ENCODE measurements around the gene PCBP3.

The PCBP3 gene

GRCh38 chr21:45859041-45859761, 215.7 kb downstream of the PCBP3 start:
- in situ Hi-C loops (cut with HindIII; ENCODE audit: low sequenced_read_pairs) = no loop called here
- TF ChIP-seq, protein P1, sequence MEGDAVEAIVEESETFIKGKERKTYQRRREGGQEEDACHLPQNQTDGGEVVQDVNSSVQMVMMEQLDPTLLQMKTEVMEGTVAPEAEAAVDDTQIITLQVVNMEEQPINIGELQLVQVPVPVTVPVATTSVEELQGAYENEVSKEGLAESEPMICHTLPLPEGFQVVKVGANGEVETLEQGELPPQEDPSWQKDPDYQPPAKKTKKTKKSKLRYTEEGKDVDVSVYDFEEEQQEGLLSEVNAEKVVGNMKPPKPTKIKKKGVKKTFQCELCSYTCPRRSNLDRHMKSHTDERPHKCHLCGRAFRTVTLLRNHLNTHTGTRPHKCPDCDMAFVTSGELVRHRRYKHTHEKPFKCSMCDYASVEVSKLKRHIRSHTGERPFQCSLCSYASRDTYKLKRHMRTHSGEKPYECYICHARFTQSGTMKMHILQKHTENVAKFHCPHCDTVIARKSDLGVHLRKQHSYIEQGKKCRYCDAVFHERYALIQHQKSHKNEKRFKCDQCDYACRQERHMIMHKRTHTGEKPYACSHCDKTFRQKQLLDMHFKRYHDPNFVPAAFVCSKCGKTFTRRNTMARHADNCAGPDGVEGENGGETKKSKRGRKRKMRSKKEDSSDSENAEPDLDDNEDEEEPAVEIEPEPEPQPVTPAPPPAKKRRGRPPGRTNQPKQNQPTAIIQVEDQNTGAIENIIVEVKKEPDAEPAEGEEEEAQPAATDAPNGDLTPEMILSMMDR (IDR thresholded peaks at IDR 0.05; ENCODE audit: low read depth, low read length, missing control alignments) = no peak
- no peak for DNase-seq (ENCODE audit: low read depth)
- H3K4me3 ChIP-seq (ENCODE audit: low read depth, low read length) = no peak overlapping the region

- TF ChIP-seq, protein P1 (IDR thresholded peaks at IDR 0.05; ENCODE audit: low read depth, low read length, missing control alignments) = no peak
- no peak overlapping the region for H3K4me3 ChIP-seq (ENCODE audit: low read depth, low read length)
- in situ Hi-C loops (cut with HindIII; ENCODE audit: low sequenced_read_pairs) = no loop called here
- DNase-seq (ENCODE audit: low read depth) = no peak
These were observed 216.3 kb downstream of the PCBP3 start for GRCh38 chr21:45859762-45860357.

DNA sequence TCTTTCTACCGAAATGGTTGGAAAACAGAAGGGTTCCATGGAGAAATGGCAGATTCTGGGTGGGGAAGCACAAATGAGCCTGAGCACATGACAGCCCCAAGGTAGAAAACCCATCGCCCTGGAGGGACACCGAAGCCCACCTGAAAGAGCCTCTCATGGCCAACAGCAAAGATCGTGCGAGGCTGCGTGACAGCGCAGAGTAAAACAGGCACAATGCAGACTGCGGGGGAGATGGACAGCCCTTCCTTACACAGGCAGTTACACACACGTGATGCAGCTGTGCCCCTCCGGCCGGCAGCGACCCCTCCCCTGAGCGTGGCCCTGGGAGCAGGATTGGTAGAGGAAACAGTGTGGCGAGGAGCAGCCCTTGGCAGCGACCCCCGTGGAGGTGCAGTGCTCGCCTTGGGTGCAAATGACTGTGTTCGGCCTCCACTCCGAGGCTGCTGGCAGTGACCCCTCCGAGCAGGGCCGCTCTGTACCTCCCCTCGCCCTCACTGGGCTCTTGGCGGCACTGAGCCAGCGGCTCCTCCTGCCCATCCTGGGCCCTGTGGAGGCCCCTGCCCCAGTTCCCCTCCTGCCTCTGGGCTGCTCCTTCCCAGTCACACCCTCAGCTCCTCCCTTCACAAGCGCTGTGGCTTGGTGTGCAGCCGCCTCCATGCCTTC, 217.1 kb downstream of the PCBP3 start:
- in situ Hi-C loops (cut with HindIII; ENCODE audit: low sequenced_read_pairs) = no loop called here
- DNase-seq (ENCODE audit: low read depth) = no peak
- H3K4me3 ChIP-seq (ENCODE audit: low read depth, low read length) = no peak overlapping the region
- TF ChIP-seq, protein P1 (IDR thresholded peaks at IDR 0.05; ENCODE audit: low read depth, low read length, missing control alignments) = no peak

GRCh38 chr21:45861156-45861870, 217.8 kb downstream of the PCBP3 start:
- in situ Hi-C loops (cut with HindIII; ENCODE audit: low sequenced_read_pairs) = no loop called here
- no peak overlapping the region for H3K4me3 ChIP-seq (ENCODE audit: low read depth, low read length)
- TF ChIP-seq, protein P1 (IDR thresholded peaks at IDR 0.05; ENCODE audit: low read depth, low read length, missing control alignments) = no peak
- no peak for DNase-seq (ENCODE audit: low read depth)

DNA sequence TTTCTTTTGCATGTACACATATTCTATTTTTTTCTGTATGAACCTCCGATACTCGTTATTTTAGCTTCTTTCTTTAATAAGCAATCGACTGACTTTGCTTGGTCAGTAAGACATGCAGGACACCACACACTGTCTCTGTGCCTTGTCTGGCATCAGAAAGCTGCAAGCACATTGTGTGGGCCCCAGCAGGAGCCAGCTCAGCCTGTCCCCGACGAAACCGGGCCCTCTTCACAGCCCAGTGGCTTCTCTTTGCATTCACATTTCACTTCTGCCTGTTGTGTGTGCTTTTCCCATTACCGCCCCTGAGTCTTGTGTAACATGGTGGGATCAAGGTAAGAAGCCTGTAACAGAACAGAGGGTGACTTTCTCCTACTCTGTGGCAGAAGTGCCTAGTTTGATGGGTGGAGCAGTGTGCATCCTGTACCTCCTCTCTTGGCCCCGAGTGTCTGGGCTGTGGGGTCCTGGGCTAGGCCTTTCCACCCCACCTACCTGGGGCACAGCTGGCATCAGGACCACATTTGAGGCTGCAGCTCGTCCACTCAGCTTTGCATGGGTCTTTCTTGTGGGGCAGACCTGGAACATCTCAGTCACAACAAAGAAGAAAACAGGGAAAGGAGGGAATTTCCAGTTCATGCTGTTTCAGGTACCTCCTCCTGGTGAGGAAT, 219.2 kb downstream of the PCBP3 start:
- in situ Hi-C loops (cut with HindIII; ENCODE audit: low sequenced_read_pairs) = no loop called here
- DNase-seq (ENCODE audit: low read depth) = no peak
- TF ChIP-seq, protein P1 (IDR thresholded peaks at IDR 0.05; ENCODE audit: low read depth, low read length, missing control alignments) = no peak

DNA sequence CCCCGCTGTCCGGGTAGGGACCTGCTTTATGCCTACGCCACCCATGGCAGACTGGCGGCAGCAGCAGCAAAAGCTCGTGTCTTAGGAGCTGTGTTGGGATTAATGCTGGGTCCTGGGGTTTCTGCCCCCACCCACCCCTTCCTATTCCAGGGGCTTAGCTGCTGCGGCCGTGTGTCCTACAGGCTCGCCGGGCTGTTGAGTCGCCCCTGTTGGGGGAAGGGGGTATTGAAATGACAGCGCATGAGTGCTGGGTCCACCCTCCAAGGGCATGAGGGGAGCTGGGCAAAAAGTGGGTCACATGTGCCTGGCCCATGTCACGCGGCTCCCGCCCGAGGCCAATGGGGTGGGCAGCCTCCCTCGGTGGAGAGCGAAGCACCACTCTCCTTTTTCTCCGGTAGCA, 219.7 kb downstream of the PCBP3 start:
- no peak overlapping the region for H3K4me3 ChIP-seq (ENCODE audit: low read depth, low read length)
- in situ Hi-C loops (cut with HindIII; ENCODE audit: low sequenced_read_pairs) = no loop called here
- no peak for DNase-seq (ENCODE audit: low read depth)
- TF ChIP-seq, protein P1 (IDR thresholded peaks at IDR 0.05; ENCODE audit: low read depth, low read length, missing control alignments) = no peak

More for the DNA sequence above, 219.2 kb downstream of the PCBP3 start:
- no peak overlapping the region for H3K4me3 ChIP-seq (ENCODE audit: low read depth, low read length)

All from astrocyte of the cerebellum (primary cell).